Liver (tissue), 3 donors: ENCODE data around the gene PRSS23.

ENCODE experiments used
- FOXA1 ChIP-seq: IDR thresholded peaks from 2 replicates; pipeline ENCODE4 v1.6.1; 2016; ENCODE audit warnings: antibody characterized with exemption
- JUND ChIP-seq, 2 donors: IDR thresholded peaks; 2 replicates each; pipeline ENCODE4 v1.6.1; 2016; ENCODE audit warnings: antibody characterized with exemption in 2 of 2
- MAX ChIP-seq: IDR thresholded peaks from 2 replicates; pipeline ENCODE4 v1.6.1; 2016; ENCODE audit warnings: antibody characterized with exemption
- RAD21 ChIP-seq, 2 donors: IDR thresholded peaks; 2 replicates each; pipeline ENCODE4 v1.6.1; 2016; ENCODE audit warnings: antibody characterized with exemption in 2 of 2, mild to moderate bottlenecking in 2 of 2
- REST ChIP-seq: IDR thresholded peaks from 2 replicates; pipeline ENCODE4 v1.6.1; 2016; ENCODE audit warnings: antibody characterized with exemption, mild to moderate bottlenecking
- TAF1 ChIP-seq: conservative IDR thresholded peaks from 2 replicates; pipeline ENCODE4 v1.6.1; 2016; ENCODE audit warnings: antibody characterized with exemption, mild to moderate bottlenecking
- YY1 ChIP-seq: IDR thresholded peaks from 2 replicates; pipeline ENCODE4 v1.6.1; 2016; ENCODE audit warnings: antibody characterized with exemption, mild to moderate bottlenecking
- TF ChIP-seq, protein P1 (sequence below): fragments of 150-350 bp; IDR thresholded peaks from 2 replicates; pipeline ENCODE4 v1.5.1; 2017; ENCODE audit warnings: improper control_type of control experiment, low read depth, low read length; ENCODE audit not compliant: missing input control
- TF ChIP-seq, protein P2 (sequence below): IDR thresholded peaks from 2 replicates; pipeline ENCODE4 v1.6.1; 2016; ENCODE audit warnings: antibody characterized with exemption
- donor health status: healthy.
- donor health status: healthy.

DNA sequence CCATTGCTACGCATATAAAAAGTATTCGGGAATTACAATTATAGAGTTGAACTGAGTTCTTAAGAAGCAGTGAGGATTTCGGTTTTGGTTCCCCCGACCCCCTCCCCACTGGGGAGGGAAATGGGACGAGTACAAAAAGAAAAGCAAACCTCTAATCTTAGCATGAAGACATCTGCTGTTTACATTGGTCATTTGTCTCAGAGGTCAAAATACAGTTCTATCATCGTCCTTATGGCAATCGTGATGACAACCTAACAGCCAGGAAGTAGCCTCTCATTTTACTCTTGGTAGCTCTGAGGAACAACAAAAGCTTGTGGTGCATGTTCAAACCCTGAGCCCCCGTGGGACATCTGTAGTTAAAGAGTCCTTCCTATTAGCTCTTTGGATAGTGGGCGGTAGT is 3.2 kb upstream of the PRSS23 start:
- TF ChIP-seq, protein P1, sequence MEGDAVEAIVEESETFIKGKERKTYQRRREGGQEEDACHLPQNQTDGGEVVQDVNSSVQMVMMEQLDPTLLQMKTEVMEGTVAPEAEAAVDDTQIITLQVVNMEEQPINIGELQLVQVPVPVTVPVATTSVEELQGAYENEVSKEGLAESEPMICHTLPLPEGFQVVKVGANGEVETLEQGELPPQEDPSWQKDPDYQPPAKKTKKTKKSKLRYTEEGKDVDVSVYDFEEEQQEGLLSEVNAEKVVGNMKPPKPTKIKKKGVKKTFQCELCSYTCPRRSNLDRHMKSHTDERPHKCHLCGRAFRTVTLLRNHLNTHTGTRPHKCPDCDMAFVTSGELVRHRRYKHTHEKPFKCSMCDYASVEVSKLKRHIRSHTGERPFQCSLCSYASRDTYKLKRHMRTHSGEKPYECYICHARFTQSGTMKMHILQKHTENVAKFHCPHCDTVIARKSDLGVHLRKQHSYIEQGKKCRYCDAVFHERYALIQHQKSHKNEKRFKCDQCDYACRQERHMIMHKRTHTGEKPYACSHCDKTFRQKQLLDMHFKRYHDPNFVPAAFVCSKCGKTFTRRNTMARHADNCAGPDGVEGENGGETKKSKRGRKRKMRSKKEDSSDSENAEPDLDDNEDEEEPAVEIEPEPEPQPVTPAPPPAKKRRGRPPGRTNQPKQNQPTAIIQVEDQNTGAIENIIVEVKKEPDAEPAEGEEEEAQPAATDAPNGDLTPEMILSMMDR, result no peak
- TF ChIP-seq RAD21 (IDR thresholded peaks at IDR 0.05), result no peak
- TF ChIP-seq REST, result no peak
- TF ChIP-seq FOXA1, result no peak
- TF ChIP-seq TAF1, result no peak
- TF ChIP-seq YY1, result no peak
- TF ChIP-seq JUND (IDR thresholded peaks at IDR 0.05), result no peak
- TF ChIP-seq, protein P2, sequence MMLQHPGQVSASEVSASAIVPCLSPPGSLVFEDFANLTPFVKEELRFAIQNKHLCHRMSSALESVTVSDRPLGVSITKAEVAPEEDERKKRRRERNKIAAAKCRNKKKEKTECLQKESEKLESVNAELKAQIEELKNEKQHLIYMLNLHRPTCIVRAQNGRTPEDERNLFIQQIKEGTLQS, result no peak
- TF ChIP-seq MAX, result no peak
